Stimulated activated memory B cell treated with anti-CD40 and anti-IgM and Interleukin-4, amounts not matched to agents 10 μg/mL and 1 μg/mL and 100 μg/mL, for 72 hours (primary cell): ENCODE measurements around the gene EXT2.

Experiments
- ATAC-seq: fragments of 150-1000 bp; cut with Tn5 transposase; 2 replicates; pipeline ENCODE4 v1.10.0; 2021
- H3K27ac Mint-ChIP-seq: one replicate; pipeline ENCODE4 v1.8.0; 2022; ENCODE audit warnings: mild to moderate bottlenecking, mixed read lengths
- H3K27me3 Mint-ChIP-seq: one replicate; pipeline ENCODE4 v1.8.0; 2022; ENCODE audit warnings: mixed read lengths
- H3K36me3 Mint-ChIP-seq: one replicate; pipeline ENCODE4 v1.8.0; 2022; ENCODE audit warnings: mixed read lengths
- H3K4me1 Mint-ChIP-seq: one replicate; pipeline ENCODE4 v1.8.0; 2022; ENCODE audit warnings: mixed read lengths
- H3K4me3 Mint-ChIP-seq: one replicate; pipeline ENCODE4 v1.8.0; 2022; ENCODE audit warnings: mild to moderate bottlenecking, moderate library complexity, mixed read lengths
- H3K9me3 Mint-ChIP-seq: one replicate; pipeline ENCODE4 v1.8.0; 2022; ENCODE audit warnings: mixed read lengths

Gene EXT2

DNA sequence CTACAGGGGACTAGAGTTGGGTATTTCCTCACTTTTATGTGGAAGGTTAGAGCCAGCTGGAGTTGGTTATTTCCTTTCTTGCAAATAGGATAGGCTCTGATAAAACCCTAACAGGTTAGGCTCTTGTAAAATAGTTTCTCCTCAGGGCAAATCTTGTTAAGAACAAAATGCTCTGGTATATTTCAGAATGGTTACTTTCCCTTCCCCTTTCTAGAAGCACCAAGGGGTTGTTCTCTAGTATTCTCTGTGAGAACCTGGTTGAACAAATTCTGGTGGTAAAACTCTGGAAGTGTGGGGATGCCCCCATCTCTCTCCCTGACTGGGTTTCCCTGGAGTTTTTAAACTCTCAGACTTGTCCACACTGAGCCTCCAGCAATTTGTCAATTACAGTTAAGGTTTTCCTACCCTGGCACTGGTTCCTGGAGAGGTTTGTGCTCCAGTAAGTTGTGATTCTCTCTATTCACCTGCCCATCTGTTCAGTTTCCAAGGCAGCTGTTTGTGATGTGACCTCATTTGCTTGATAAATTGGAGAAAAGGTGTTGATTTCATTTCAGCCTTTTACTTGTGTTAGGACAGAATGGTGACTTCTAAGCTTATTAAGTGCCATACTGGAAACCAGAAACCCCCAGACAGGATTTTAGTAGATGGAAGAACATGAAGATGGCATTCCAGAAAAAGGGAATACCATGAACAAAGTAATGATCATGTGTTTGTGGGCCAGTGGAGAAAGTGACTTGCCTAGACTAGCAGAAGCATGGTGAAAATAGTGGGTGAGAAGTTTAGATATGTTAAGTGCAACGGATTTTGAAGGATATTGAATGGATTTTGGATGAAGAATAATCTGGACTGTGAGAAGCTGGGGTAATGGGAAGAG, 64.6 kb downstream of the EXT2 start:
- peak; percentile 53 for ATAC-seq
- peak overlapping the region; percentile 25 for H3K27ac Mint-ChIP-seq
- peaks cover 56% of the 10 kb centered on the region for H3K36me3 Mint-ChIP-seq
- peaks cover 57% of the 10 kb centered on the region for H3K4me1 Mint-ChIP-seq
- no peak overlapping the region for H3K4me3 Mint-ChIP-seq
- peaks cover 3% of the 10 kb centered on the region for H3K9me3 Mint-ChIP-seq
- no peaks in the 10 kb centered on the region for H3K27me3 Mint-ChIP-seq

DNA sequence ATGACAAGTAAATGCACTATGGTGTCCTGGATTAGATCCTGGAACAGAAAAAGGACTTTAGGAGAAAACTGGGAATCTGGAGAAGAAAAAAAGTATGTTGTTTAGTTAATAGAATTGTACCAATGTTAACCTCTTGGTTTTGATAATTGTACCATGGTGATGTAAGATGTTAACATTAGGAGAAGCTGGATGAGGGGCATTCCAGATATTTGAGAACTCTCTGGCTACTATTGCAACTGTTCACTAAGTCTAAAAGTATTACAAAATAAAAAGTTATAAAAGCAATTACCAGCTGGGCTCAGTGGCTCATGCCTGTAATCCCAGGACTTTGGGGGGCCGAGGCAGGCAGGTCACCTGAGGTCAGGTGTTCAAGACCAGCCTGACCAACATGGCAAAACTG, 66.5 kb downstream of the EXT2 start:
- no peak for ATAC-seq
- peaks cover 45% of the 10 kb centered on the region for H3K36me3 Mint-ChIP-seq
- no peaks in the 10 kb centered on the region for H3K27me3 Mint-ChIP-seq
- H3K4me3 Mint-ChIP-seq, result no peak overlapping the region
- H3K27ac Mint-ChIP-seq, result no peak overlapping the region
- peaks cover 46% of the 10 kb centered on the region for H3K4me1 Mint-ChIP-seq
- H3K9me3 Mint-ChIP-seq, result peaks cover 3% of the 10 kb centered on the region

DNA sequence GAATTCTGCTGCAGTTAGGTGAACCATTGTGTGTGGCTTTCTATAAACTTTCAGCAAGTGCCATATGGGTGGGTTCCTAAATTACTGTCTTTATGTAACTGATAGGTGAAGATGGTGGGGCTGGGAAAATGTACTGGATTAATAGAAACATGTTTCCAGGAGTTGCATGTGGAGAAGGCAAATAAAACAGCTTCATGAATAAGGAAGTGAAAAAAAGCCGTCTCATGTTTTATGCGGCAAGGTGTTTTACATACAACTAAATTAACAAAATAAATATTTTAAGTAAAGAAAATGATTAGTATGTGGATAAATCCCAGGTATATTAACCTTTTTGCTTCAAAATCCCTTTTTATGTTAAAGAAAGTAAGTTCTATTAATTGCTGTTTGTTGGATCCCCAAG, 67.2 kb downstream of the EXT2 start:
- ATAC-seq, result no peak
- no peak overlapping the region for H3K27ac Mint-ChIP-seq
- no peaks in the 10 kb centered on the region for H3K27me3 Mint-ChIP-seq
- H3K36me3 Mint-ChIP-seq, result peaks cover 38% of the 10 kb centered on the region
- H3K4me1 Mint-ChIP-seq, result peaks cover 39% of the 10 kb centered on the region
- H3K9me3 Mint-ChIP-seq, result peaks cover under 1% of the 10 kb centered on the region
- H3K4me3 Mint-ChIP-seq, result no peak overlapping the region

DNA sequence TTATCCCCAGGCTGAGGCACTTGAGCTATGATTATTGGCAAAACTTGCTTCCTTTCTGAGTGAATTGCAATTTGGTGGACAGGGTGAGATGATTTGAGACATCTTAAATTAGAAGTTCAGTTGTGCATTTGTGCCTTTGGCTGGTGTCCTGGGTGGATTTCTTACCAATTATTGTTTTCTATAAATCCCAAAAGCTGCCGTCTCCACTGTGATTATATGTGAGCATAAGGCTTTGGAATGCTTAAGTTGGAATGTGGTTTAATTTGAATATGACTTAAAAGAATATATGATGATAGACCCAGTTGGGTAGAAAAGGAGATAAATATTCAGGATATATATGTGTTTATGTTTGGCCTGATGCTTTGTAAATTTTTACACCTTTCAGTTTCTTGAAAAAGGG, 70.0 kb downstream of the EXT2 start:
- Mint-ChIP-seq H3K4me3 (no peak overlapping the region), H3K36me3 (peaks cover 24% of the 10 kb centered on the region), H3K9me3 (no peaks in the 10 kb centered on the region), H3K4me1 (peaks cover 19% of the 10 kb centered on the region), H3K27me3 (no peaks in the 10 kb centered on the region), H3K27ac (no peak overlapping the region)
- no peak for ATAC-seq

DNA sequence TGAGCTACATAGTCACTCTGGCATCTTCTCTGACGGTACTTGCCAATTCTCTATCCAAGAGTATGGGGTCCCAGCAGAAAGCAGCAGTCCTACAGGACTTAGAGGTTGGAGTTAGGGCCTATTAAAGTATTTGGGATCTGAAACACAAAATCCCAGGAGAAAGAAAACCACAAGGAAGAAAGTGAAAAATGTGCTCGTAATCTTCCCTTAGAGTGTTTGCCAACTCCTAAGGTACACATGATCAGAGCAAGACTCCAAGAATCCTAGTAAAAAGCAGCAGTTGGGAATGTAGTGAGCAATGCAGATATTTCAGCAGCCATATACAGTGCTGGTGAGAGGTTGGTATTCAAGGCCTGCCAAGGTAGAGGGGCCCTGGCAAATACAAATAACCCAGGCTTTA, 71.6 kb downstream of the EXT2 start:
- Mint-ChIP-seq H3K4me3 (no peak overlapping the region), H3K27me3 (no peaks in the 10 kb centered on the region), H3K9me3 (no peaks in the 10 kb centered on the region), H3K27ac (no peak overlapping the region), H3K36me3 (peaks cover 26% of the 10 kb centered on the region), H3K4me1 (peaks cover 10% of the 10 kb centered on the region)
- no peak for ATAC-seq

DNA sequence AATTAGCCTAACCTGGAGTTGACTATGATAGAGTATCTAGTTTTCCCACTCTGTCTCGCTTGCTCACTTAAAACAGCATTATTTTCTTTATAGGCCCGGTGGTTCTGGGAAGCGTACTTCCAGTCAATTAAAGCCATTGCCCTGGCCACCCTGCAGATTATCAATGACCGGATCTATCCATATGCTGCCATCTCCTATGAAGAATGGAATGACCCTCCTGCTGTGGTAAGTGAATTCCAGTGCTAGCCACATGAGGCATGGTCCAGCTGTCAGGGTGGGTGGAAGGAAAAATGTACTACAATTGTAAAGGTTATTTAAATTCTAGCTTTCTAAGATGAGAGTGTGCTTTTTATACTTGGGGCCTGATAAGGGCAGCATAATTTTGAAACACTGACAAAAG, 76.0 kb downstream of the EXT2 start:
- Mint-ChIP-seq H3K4me3 (no peak overlapping the region), H3K27ac (no peak overlapping the region), H3K4me1 (no peaks in the 10 kb centered on the region), H3K27me3 (no peaks in the 10 kb centered on the region), H3K36me3 (peaks cover 53% of the 10 kb centered on the region), H3K9me3 (no peaks in the 10 kb centered on the region)
- no peak for ATAC-seq

DNA sequence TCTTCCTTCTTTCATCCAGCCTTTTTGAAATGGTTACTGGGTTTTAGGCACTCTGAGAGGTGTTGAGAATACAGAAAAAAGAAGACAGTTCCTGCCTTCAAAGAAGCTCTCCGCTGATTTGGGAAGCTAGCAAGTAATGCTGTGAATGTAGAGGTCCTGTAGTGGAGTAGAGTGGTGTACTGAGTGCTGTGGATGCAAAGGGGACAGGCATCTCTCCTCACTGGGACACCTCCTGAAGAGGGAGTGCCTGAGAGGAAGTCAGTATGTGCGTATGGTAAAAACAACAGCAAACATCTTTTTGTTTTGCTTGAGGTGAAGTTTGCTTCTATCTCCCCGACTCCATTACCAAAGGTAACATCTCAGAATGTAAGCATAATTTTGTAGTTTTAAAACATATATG, 77.5 kb downstream of the EXT2 start:
- Mint-ChIP-seq H3K4me3 (no peak overlapping the region), H3K4me1 (no peaks in the 10 kb centered on the region), H3K27me3 (no peaks in the 10 kb centered on the region), H3K9me3 (no peaks in the 10 kb centered on the region), H3K36me3 (peaks cover 61% of the 10 kb centered on the region), H3K27ac (no peak overlapping the region)
- no peak for ATAC-seq

DNA sequence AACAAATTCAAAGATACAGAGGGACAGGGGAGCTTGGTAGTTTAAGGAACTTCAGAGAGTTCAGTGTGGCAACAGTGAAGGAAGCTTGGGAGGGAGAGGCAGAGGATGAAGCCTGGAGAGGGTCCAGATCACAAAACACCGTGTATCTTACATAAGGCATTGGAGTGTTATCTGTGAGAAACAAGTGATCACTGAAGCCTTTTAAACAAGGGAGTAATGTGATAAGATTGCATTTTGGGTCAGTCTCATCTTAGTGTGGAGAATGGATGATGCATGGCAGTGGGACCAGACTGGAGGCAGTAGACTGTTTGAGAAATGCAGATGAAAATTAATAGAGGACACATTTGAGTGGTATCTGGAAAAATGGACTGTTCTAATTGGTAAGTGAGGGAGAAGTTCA, 79.4 kb downstream of the EXT2 start:
- H3K27ac Mint-ChIP-seq, result no peak overlapping the region
- ATAC-seq, result no peak
- H3K27me3 Mint-ChIP-seq, result no peaks in the 10 kb centered on the region
- peaks cover 62% of the 10 kb centered on the region for H3K36me3 Mint-ChIP-seq
- H3K4me3 Mint-ChIP-seq, result no peak overlapping the region
- H3K9me3 Mint-ChIP-seq, result no peaks in the 10 kb centered on the region
- H3K4me1 Mint-ChIP-seq, result no peaks in the 10 kb centered on the region

DNA sequence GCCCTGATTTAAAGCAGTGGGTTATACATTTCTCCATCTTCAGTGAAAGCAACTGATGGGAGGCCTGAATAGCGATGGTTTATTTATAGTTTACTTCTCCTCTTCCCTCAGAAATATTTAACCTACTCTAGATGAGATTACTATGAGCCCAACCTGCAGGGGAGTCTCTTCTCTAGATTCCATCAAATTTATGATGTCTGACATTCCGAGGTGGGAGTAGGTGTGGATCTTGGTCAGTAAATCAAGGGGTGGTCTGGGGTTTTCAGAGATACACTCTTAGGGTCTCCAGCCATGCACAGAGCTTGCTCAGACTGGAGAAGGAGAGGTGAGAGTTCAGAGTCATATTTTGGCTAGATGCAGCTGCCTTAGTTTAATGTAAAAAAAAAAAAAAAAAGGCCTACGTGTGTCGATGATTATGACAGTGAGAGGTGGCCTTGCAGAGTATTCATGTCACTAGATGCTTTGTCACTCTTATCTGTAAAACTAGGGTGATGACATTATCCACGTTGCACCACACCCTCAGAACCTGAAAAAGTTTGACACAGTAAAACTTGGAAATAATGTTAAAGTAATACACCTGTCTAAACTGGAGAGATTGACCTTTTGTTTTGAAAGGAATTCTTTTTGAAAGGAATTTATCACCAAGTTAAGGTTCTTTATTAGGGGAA, 81.2 kb downstream of the EXT2 start:
- Mint-ChIP-seq H3K4me3 (no peak overlapping the region), H3K36me3 (peaks cover 71% of the 10 kb centered on the region), H3K27ac (no peak overlapping the region), H3K9me3 (no peaks in the 10 kb centered on the region), H3K27me3 (no peaks in the 10 kb centered on the region), H3K4me1 (no peaks in the 10 kb centered on the region)
- no peak for ATAC-seq

DNA sequence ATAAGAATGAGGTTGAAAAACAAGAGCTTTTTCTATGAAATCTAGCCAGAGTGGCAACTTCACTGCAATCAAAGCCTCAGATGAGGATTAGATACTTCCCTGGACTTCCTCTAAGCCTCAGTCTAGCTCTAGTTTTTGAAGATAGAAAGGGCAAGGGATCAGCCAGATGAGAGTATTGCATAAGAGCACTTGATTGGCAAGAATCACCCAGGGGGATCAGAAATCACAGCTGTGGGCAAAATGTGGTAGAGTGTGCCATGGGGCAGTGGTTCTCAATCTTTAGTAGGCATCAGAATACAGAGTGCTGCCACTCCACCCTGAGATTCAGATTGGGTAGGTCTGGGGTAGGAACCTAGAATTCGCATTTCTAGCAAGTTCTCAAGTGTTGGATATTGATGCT, 82.4 kb downstream of the EXT2 start:
- H3K9me3 Mint-ChIP-seq, result no peaks in the 10 kb centered on the region
- peaks cover 4% of the 10 kb centered on the region for H3K4me1 Mint-ChIP-seq
- no peak overlapping the region for H3K4me3 Mint-ChIP-seq
- no peak overlapping the region for H3K27ac Mint-ChIP-seq
- H3K36me3 Mint-ChIP-seq, result peaks cover 69% of the 10 kb centered on the region
- ATAC-seq, result no peak
- H3K27me3 Mint-ChIP-seq, result no peaks in the 10 kb centered on the region

DNA sequence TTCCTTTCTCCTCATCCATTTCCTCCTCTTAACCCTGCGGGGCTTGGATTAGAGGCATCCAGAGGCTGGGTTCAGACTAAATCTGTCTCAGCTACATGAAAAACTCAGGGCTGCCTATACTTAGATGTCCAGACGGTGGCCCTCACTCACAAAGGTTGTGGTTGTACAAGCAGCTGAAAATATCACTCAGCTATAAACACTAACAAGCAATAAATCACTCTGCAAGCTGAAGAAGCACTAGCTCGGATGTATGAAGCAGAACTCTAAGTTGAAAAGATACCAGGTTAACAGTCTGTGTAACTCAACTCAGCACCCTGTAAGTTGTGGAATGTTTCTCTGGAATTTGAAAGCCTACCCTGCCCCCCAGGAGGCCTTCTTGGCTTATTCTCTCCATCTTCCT, 82.9 kb downstream of the EXT2 start:
- no peak overlapping the region for H3K4me3 Mint-ChIP-seq
- peaks cover 4% of the 10 kb centered on the region for H3K4me1 Mint-ChIP-seq
- no peak overlapping the region for H3K27ac Mint-ChIP-seq
- H3K9me3 Mint-ChIP-seq, result no peaks in the 10 kb centered on the region
- peaks cover 68% of the 10 kb centered on the region for H3K36me3 Mint-ChIP-seq
- ATAC-seq, result no peak
- no peaks in the 10 kb centered on the region for H3K27me3 Mint-ChIP-seq

DNA sequence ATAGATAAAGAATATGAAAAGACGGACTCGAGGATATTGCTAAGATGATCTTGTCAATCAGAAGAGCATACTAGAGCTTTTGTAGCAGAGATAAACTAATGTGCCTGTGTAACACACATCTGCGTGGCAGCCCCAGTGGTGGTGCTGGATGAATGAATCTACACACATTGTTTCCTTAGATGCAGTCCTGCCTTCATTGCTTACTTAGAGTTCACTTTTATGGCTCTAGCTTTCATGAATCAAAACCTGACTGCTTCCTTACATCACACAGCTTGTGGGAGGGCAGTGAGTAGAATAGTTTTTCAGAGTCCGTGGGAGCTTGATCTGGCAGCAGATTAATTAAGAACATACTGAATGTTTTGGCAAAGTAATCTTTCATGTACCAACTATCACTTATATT, 83.7 kb downstream of the EXT2 start:
- Mint-ChIP-seq H3K4me1 (peaks cover 4% of the 10 kb centered on the region), H3K9me3 (no peaks in the 10 kb centered on the region)

DNA sequence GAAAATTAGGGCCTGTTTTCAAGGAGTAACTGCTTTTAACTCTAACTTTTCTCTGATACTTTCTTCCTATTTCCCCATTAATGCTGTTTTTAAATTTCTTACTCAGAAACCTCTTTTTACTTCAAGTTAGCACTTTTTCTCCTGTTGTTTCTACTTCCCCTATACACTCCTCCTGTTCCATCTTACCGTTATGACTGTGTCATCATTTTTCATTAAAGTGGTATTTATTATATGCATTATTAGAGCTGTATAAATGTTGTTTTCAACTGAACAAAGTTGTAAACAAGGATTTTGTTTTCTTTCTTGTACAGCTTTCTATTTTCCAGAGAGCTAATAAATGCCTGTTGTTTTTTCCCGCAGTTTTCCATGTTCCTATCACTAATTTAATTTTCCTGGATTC, 84.6 kb downstream of the EXT2 start:
- Mint-ChIP-seq H3K27me3 (no peaks in the 10 kb centered on the region), H3K27ac (no peak overlapping the region), H3K4me1 (peaks cover 4% of the 10 kb centered on the region), H3K4me3 (no peak overlapping the region), H3K9me3 (no peaks in the 10 kb centered on the region), H3K36me3 (peaks cover 66% of the 10 kb centered on the region)
- no peak for ATAC-seq

More for the DNA sequence above, 83.7 kb downstream of the EXT2 start:
- no peak overlapping the region for H3K4me3 Mint-ChIP-seq
- H3K27me3 Mint-ChIP-seq, result no peaks in the 10 kb centered on the region
- H3K36me3 Mint-ChIP-seq, result peaks cover 69% of the 10 kb centered on the region
- ATAC-seq, result no peak
- H3K27ac Mint-ChIP-seq, result no peak overlapping the region

DNA sequence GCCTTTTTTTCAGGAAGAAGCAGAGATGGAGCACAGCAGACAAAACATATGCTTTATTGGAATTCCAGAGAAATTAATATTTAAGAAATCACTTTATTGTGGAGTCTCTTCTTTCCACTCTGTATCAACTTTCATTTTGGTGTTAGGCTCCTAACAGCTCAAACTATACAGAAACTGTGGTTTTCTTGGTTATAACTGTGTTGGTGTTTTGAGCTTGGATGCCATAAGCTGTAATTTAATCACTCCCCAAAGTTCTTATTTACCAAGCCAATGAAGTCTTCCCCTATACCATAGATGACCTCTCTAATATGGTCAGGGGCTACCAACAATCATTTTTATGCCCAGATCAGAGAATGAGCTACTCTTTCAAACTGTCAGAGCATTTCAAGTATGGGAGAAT, 90.0 kb downstream of the EXT2 start:
- Mint-ChIP-seq H3K4me1 (peaks cover 4% of the 10 kb centered on the region), H3K27me3 (no peaks in the 10 kb centered on the region), H3K27ac (no peak overlapping the region), H3K36me3 (peaks cover 78% of the 10 kb centered on the region), H3K9me3 (peaks cover 13% of the 10 kb centered on the region), H3K4me3 (no peak overlapping the region)
- no peak for ATAC-seq

DNA sequence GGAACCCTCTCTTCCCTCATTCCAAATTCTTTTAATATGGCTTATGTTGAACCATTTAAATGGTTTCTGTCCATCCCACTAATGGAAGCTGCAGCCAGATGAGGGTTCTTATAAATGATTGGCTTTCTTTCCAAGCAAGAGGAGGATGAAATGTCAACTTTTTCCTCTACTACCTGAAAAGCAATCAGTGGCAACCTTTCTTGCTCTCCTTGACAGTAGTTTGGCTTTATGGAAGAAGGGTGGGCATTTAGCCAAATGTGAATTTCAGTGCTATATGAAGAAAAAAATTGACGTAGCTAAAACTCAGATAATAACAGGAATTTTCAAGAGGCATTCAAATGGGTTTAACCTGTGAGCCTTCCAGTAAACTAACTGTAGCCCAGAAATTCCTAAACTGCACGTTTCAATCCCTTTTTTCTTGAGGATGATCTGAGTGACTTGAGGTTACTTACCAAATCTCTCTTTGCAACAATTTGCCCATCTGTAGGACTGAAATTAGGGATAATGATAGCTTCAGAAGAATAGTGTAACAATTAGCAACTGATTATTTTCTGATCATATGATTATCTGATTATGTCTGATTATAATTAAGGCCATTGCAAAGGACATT, 90.9 kb downstream of the EXT2 start:
- H3K36me3 Mint-ChIP-seq, result peaks cover 70% of the 10 kb centered on the region
- peaks cover 13% of the 10 kb centered on the region for H3K9me3 Mint-ChIP-seq
- H3K27ac Mint-ChIP-seq, result no peak overlapping the region
- no peaks in the 10 kb centered on the region for H3K27me3 Mint-ChIP-seq
- no peak overlapping the region for H3K4me3 Mint-ChIP-seq
- ATAC-seq, result no peak
- peaks cover 4% of the 10 kb centered on the region for H3K4me1 Mint-ChIP-seq

DNA sequence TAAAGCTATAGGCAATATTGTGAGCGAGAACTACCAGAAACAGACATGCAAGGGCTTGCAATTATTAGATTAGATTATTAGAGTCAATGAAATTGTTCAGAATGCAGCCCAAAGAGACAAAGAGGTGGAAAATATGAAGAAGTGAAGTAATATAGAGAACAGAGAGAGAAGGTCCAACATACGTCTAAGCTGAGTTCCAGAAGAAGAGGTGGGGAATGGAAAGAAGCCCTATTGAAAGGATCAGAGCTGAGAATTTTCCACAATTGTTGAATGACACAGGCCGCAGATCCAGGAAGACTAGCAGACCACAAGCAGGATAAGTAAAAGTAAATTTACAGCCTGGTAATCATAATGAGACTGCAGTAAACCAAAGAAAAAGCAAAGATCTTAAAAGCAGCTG, 93.2 kb downstream of the EXT2 start:
- H3K27me3 Mint-ChIP-seq, result no peaks in the 10 kb centered on the region
- no peak for ATAC-seq
- no peak overlapping the region for H3K4me3 Mint-ChIP-seq
- H3K27ac Mint-ChIP-seq, result no peak overlapping the region
- no peaks in the 10 kb centered on the region for H3K4me1 Mint-ChIP-seq
- peaks cover 13% of the 10 kb centered on the region for H3K9me3 Mint-ChIP-seq
- H3K36me3 Mint-ChIP-seq, result peaks cover 64% of the 10 kb centered on the region
